CD4-positive, alpha-beta T cell (primary cell): ENCODE measurements around the gene FBXL17. TPM values are rescaled to one million over a fixed set of nuclear protein-coding genes. Genes with fewer than 3 reads are reported as not detected.

ENCODE experiments used
- ATAC-seq: fragments of 200-7000 bp; cut with Tn5 transposase; one replicate; pipeline ENCODE4 v1.10.0; 2022; ENCODE audit warnings: mild to moderate bottlenecking; ENCODE audit not compliant: poor library complexity
- CTCF ChIA-PET: fragments of 350-600 bp; sonication (Branson Sonifier 250); formaldehyde crosslinking; loops from one replicate; lab custom pipeline; 2021; ENCODE audit warnings: antibody characterized with exemption, inconsistent platforms; lab: Charles Lee
- POLR2A ChIA-PET: fragments of 350-600 bp; sonication (Branson Sonifier 250); formaldehyde crosslinking; loops from one replicate; lab custom pipeline; 2021; ENCODE audit warnings: antibody characterized with exemption, inconsistent platforms; lab: Charles Lee
- DNase-seq, 14 experiments: peaks; one replicate each; pipeline ENCODE4 v3.0.0-alpha.2; 2013 to 2020; ENCODE audit warnings: mixed read lengths in 2 of 14
- H3K27ac ChIP-seq, 2 donors: one replicate each; pipeline versions ENCODE4 v1.5.1 to v1.7.0; 2013; ENCODE audit warnings: low read length in 2 of 2, low read depth in 1 of 2, mild to moderate bottlenecking in 1 of 2
- H3K27me3 ChIP-seq, 2 experiments: 1 replicate in 1 of 2; 2 replicates in 1 of 2; pipeline versions ENCODE4 v1.6.1 to v1.7.0; 2013; ENCODE audit warnings: low read length in 2 of 2, control low read depth in 1 of 2, mild to moderate bottlenecking in 1 of 2, moderate library complexity in 1 of 2; ENCODE audit not compliant: insufficient read depth in 2 of 2, control insufficient read depth in 1 of 2
- H3K36me3 ChIP-seq: one replicate; pipeline ENCODE4 v1.6.1; 2013; ENCODE audit warnings: low read length, control low read depth; ENCODE audit not compliant: insufficient read depth
- H3K4me1 ChIP-seq: one replicate; pipeline ENCODE4 v1.6.1; 2013; ENCODE audit warnings: low read length, control low read depth; ENCODE audit not compliant: insufficient read depth
- H3K4me3 ChIP-seq: one replicate; pipeline ENCODE4 v1.5.1; 2013; ENCODE audit warnings: mild to moderate bottlenecking, low read length, moderate library complexity
- H3K9me3 ChIP-seq, 2 experiments: 1 replicate in 1 of 2; 2 replicates in 1 of 2; pipeline versions ENCODE4 v1.6.1 to v1.7.0; 2013; ENCODE audit warnings: low read length in 2 of 2, mild to moderate bottlenecking in 2 of 2, control low read depth in 1 of 2, moderate library complexity in 1 of 2; ENCODE audit not compliant: control insufficient read depth in 1 of 2, insufficient read depth in 1 of 2
- H3K27ac Mint-ChIP-seq: one replicate; pipeline ENCODE4 v1.8.0; 2020; ENCODE audit warnings: mixed read lengths
- H3K27me3 Mint-ChIP-seq: one replicate; pipeline ENCODE4 v1.8.0; 2021; ENCODE audit warnings: mixed read lengths
- H3K36me3 Mint-ChIP-seq: one replicate; pipeline ENCODE4 v1.8.0; 2021; ENCODE audit warnings: low read depth, mixed read lengths
- H3K4me1 Mint-ChIP-seq: one replicate; pipeline ENCODE4 v1.8.0; 2021; ENCODE audit warnings: low read depth, mixed read lengths
- H3K4me3 Mint-ChIP-seq: one replicate; pipeline ENCODE4 v1.8.0; 2020; ENCODE audit warnings: mild to moderate bottlenecking, mixed read lengths
- H3K9me3 Mint-ChIP-seq: one replicate; pipeline ENCODE4 v1.8.0; 2020; ENCODE audit warnings: mixed read lengths
- CTCF ChIP-seq: fragments of 200-600 bp; IDR thresholded peaks from one replicate; pipeline ENCODE4 v1.8.0; 2022; ENCODE audit warnings: antibody characterized with exemption, mild to moderate bottlenecking
- intact Hi-C, 2 experiments: fragments of 100-400 bp; cut with DNase I in 1 of 2; cut with micrococcal nuclease in 1 of 2; formaldehyde crosslinking; loops; one replicate each; pipeline versions ENCODE4 v1.15.1 to v1.9.0; 2023 to 2025; cut with DNase I, micrococcal nuclease
- total RNA-seq, 174 experiments: library from RNA in 2 of 174; stranded (reverse) in 2 of 174; gene quantifications; one replicate each; pipeline ENCODE4 v1.2.3 and lab custom pipeline; 2021 to 2026

The FBXL17 gene
- total RNA-seq, 2 experiments from 2014 or later, result 17.9 to 21.1 TPM

DNA sequence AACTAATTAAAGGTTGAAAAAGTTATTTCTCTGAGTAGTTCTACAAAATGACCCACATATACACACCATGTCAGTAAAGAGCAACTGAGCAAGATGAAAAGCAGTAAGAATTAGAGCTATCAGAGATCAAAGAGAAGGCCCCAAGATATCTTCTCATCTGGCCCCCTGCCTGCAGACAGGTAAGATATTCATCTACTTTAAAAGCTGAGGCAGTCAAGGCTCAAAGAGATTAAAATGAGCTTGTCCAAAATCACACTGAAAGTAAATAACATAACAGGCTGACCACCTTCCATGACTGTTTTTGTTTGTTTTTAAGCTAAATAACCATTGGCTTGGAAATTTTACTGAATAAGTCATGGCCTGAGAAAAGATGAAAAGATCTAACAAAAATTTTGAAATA lies 266.2 kb downstream of the FBXL17 start:
- no peak for TF ChIP-seq CTCF
- H3K4me1 ChIP-seq, result no peaks in the 10 kb centered on the region
- H3K36me3 Mint-ChIP-seq, result peaks cover 30% of the 10 kb centered on the region
- H3K4me1 Mint-ChIP-seq, result no peaks in the 10 kb centered on the region
- no peak overlapping the region for H3K27ac ChIP-seq
- H3K9me3 ChIP-seq, result no peaks in the 10 kb centered on the region
- H3K27me3 Mint-ChIP-seq, result no peaks in the 10 kb centered on the region
- ATAC-seq, result no peak
- CTCF ChIA-PET, result no interaction called here
- intact Hi-C loops, result no loop called here
- no peaks in the 10 kb centered on the region for H3K36me3 ChIP-seq
- H3K9me3 Mint-ChIP-seq, result no peaks in the 10 kb centered on the region
- no peak overlapping the region for H3K27ac Mint-ChIP-seq
- DNase-seq, result no peak
- H3K27me3 ChIP-seq, result no peaks in the 10 kb centered on the region
- H3K4me3 ChIP-seq, result no peak overlapping the region
- POLR2A ChIA-PET, result no interaction called here
- H3K4me3 Mint-ChIP-seq, result no peak overlapping the region

- H3K36me3 ChIP-seq, result no peaks in the 10 kb centered on the region
- no peak for ATAC-seq
- no peaks in the 10 kb centered on the region for H3K9me3 ChIP-seq
- TF ChIP-seq CTCF, result no peak
- H3K27me3 ChIP-seq, result no peaks in the 10 kb centered on the region
- intact Hi-C loops, result no loop called here
- no peaks in the 10 kb centered on the region for H3K4me1 ChIP-seq
- Mint-ChIP-seq H3K27ac (no peak overlapping the region), H3K36me3 (peaks cover 32% of the 10 kb centered on the region), H3K9me3 (no peaks in the 10 kb centered on the region), H3K4me3 (no peak overlapping the region), H3K27me3 (no peaks in the 10 kb centered on the region), H3K4me1 (no peaks in the 10 kb centered on the region)
- H3K4me3 ChIP-seq, result no peak overlapping the region
- H3K27ac ChIP-seq, result no peak overlapping the region
- CTCF ChIA-PET, result no interaction called here
- POLR2A ChIA-PET, result no interaction called here
- no peak for DNase-seq
Measured at GRCh38 chr5:108113950-108114349, 267.9 kb downstream of the FBXL17 start.

DNA sequence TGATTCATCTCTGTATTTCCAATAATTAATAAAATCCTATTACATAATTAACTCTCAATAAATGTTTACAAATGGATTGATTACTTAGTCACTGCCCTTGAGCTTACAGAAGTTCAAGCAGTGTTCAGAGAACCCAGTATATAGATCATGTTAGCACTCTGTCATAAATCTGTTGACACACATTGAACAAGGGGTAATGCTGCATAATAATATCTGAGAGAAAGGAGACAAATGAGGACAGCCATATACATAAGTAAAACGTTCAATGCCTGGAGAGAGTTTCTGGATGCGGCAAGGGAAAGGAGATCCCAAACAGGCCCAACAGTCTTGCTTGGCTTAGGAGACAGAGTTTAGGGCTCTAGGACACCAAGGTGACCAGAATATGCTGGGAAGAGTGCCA lies 270.2 kb downstream of the FBXL17 start:
- Mint-ChIP-seq H3K9me3 (no peaks in the 10 kb centered on the region), H3K27ac (no peak overlapping the region), H3K4me1 (no peaks in the 10 kb centered on the region), H3K27me3 (no peaks in the 10 kb centered on the region), H3K4me3 (no peak overlapping the region), H3K36me3 (peaks cover 37% of the 10 kb centered on the region)
- ATAC-seq (no peak), DNase-seq (no peak)
- Histone ChIP-seq H3K27ac (no peak overlapping the region), H3K9me3 (no peaks in the 10 kb centered on the region), H3K27me3 (no peaks in the 10 kb centered on the region), H3K4me3 (no peak overlapping the region), H3K4me1 (no peaks in the 10 kb centered on the region), H3K36me3 (no peaks in the 10 kb centered on the region)
- ChIA-PET CTCF (no interaction called here), POLR2A (no interaction called here)
- intact Hi-C loops, result no loop called here
- TF ChIP-seq CTCF, result no peak
